Activated naive CD8-positive, alpha-beta T cell treated with anti-CD3 and anti-CD28 coated beads, Interleukin-2, amount 50 U/mL, for 16 hours (primary cell): ENCODE measurements around the gene ACTN1.

Experiments used
- DNase-seq: peaks from one replicate; pipeline ENCODE4 v3.0.0-alpha.2; 2020; ENCODE audit warnings: low read depth, low spot score

Gene ACTN1

DNA sequence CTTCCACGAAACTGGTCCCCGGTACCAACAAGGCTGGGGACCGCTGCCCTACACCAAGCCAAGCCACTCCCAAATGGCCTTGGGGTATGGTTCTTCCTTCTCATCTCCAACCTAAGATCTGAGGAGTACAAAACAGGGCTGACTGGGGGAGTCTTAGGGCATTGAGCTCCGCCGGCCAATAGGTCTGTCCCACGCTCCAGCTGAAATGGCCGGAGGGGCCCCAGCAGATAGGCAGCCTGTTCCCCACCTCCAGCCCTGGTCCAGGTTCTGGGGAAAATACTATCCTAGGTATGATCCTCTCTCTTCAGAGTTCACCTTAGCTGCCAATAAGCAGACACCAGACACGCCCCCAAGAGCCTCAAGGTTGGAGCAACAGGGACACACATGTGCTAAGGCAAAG, 90.2 kb downstream of the ACTN1 start:
- no peak for DNase-seq

DNA sequence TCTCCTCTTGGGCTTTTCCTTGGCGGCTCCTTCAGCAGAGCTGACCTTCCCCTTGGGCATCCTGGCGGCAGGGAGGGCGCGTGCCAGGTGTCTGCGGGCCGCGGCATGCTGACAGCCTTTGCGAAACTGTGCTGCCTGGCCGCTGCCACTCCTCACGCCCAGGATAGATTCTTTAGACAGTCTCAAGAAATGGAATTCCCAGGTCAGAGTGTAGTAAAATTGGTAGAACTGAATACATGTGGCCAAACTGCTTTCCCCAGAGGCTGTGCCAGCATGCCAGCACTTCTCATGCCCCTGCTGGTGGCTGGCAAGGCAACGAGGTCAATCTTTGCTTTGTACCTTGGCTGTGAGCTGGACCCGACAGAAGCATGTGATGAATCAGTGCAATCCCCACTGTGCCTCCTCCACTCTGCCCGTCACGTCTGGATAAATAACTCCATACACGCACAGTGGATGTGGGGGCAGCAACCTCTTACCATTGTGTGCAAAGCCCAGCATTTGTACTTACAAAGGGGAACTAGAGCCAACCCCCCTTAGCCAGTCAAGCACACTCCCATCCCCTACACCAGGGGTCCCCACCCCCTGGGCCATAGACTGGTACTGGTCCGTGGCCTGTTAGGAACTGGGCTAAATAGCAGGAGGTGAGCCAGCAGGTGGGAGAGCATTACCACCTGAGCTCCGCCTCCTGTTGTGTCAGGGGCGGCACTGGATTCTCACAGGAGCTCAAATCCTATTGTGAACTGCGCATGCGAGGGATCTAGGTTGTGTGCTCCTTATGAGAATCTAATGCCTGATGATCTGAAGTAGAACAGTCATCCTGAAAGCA, 90.9 kb downstream of the ACTN1 start:
- DNase-seq: no peak

DNA sequence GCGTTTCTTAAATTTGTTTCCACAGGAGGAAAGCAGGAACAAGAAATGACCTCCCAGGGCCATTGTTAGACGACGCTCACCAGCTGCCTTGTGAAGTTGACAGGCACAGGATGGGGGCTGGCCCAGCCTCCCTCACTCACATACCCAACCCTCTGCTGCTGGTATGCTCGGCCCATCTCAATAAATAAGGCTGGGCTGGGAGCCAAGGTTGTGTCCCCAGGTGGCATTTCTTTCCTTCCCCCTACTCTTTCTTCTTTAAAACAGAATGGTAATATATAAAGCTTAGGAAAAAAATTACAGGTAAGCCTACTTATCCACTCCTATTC, 93.0 kb downstream of the ACTN1 start:
- DNase-seq: no peak

DNA sequence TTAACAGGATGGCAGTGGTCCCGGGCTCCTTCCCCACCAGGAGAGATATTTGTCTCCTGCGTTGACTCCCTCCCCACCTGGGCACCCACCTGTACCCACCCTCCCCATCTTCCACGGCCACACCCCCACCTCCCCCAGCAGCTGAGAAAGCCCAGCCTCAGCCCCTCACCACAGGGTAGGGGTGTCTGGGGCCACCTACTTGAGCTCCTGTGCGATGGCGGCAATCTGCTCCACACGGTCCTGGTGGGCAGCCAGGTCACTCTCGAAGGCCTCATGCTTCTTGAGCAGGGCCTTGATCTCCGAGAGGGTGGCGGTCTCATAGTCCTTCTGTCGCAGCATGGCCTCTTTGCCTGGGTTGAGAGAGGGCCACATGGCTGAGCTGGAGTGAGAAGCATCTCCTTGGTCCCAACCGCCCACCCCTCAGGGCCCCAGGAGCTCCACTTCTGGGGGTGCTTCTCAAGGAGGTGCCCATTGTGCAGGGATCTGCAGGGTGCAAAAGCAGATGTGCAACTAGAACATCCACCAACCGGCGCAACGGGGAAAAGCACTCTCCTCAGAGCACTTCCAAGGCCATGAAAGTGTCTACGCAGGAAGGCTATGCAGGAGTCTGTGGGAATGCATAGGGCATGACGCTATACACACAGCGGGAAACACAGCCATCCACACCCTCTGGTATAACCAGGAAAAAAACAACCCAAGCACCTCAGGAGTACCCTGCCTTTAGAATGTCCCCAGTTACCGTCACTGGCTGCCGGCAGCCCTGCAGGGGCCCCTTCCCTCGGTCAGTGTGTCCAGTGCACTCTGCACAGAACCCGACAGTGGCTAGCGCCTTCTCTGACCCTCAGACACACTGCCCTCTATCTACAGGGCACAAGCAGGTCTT, 93.6 kb downstream of the ACTN1 start:
- no peak for DNase-seq

DNA sequence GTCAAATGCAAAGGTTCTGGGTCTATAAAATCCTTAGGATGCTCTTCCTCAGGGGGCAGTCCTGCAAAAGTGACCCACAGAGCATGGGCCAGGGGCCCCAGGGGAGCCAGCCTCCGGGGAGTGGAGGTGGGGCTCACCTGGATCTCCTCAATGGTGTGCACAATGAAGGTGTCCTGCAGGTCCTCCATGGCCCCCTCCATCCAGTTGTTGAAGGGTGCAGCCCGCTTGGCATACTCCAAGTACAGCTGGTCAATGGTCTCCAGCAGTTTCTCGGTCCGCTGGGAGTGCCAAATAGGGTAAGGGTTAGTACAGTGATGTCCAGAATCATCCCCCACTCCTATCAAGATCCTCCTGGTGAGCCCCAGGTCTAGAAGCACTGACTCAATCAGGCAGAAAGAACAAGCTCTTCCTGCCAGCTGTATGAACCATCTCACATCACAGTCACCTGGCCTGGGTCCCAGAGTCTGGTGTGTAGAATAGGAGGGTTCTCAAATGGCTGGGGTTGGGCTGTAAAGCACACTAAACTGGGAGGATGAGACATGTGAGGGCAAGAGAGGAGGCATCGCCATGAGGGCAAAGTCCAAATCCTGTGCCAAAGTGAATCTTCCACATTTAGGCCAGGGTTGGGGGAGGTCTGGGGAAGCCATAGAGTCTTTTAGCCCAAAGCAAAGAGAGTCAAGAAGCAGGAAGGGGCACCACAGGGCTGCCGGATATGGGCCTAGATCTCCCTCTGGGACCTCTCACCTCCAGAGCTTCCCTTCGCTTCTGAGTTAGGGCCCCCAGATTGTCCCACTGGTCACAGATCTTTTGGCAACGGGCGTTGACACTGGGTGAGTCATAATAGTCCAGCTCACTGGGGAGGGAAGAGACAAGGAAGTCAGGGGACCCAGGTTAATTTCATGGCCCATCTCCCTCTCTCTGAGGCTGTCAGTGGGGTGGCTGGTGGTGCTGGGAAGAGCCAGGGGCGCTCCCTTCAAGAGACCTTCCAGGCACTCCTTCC, 94.8 kb downstream of the ACTN1 start:
- no peak for DNase-seq

DNA sequence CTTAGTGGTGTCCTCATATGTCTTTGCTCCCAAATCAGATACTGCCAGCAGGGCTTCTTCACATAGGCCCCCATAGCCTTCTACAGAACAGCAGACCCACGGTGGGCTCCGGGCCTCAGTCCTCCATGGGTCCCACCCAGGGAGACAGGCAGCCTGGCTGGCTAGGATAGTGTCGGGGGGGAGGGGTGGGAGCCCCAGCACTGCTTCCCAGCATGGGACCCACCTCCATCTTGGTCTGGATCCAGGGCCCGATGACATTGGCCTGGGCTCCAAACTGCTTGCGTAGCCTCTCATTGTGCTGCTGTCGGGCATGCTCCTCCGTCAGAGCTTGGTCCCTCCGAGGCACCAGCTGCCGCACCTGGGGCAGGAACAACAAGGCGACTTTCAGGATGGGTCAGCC, 96.9 kb downstream of the ACTN1 start:
- no peak for DNase-seq

DNA sequence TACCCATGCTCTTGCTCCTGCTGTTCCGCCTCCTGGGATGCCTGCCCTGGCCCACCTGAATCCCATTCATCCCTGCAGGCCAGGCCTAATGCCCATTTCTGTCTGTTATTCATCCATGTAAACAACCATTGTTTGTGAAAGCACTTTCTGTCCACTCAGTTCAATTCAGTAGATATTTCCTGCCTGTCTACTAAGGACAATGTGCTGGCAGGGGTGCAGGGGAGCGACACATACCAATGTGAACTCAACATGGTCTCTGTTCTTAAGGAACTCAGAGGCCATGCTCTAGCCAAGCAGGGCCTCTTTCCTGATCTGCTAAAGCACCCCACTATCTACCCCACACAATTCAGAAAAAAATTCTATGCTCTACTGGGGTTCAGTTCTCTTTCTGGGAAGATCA, 97.7 kb downstream of the ACTN1 start:
- DNase-seq: no peak

DNA sequence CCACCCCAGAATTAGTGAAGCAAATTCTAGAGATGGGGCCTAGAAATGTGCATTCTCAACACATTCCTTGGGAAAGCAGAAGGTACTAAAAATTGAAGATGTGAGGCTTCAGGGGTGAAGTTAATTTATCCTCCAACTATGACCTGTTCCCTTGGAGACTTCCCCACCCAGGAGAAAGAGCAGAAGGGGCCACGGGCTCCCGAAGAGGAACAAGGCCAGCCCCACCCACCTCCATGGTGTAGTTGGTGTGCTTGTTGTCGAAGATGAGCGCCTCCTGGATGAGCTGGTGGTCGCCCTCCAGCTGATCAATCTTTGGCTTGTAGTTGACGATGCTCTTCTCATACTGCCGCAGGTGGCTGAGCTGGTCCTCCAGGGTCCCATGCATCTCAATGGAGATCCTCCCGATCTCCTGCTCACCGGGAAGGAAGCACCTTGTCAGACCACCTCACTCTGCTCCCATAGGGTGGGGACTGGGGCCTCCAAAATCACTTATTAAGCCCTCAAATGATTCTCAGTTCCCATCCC, 98.5 kb downstream of the ACTN1 start:
- no peak for DNase-seq

DNA sequence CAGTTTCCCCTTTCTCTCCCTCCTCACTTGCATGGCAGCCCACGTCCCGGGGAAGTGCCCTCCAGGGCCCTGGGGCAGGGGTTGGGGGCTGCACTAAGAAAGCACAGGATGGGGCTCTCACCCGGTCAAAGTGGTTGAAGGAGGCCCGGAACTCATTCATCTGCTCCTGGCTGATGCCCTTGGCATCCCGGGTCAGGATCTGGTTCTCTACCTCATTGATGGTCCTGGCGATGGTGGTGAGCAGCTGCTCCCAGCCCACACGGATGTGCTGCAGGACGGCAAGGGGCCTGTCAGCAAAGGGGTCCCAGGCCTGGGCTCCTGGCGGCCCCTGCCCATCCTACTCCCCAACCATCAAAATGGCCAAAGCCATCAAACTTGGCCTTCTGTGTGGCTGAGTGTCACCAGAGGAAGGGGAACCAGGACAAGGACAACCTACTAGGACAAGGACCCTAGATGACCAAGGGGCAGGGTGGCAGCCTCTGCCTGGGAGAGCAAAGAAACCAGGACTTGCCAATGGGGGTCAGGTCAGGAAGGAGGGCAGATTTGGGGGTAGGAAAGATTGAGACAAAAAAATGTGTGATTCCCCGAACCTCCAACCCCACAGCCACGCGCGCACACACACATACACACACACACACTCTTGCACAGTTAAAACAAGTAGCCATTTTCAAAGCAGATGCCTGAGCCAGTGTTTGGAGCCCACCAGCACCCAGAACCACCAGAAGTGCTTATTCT, 99.1 kb downstream of the ACTN1 start:
- no peak for DNase-seq

DNA sequence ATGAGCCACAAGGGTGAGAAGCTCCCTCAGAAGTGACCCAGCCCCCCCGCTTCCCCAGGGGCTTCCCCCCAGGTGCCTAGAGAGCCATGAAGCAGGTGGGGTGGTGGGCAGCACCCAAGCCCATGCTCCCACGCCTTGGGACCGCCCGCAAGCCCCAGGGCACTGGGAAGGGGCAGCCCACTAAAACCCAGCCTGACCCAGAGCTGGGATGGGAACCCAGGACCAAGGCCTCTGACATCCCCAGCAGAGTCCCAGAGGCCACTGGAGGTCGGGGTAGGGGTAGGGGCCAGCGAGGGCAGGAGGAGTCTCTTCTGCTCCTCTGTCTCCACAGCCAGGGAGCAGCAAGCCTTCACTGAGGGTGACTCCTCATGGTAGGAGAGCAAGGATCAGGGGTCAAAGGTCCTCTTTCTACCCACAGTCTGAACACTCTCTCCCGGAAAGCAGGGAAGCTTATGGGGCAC, 99.8 kb downstream of the ACTN1 start:
- no peak for DNase-seq

DNA sequence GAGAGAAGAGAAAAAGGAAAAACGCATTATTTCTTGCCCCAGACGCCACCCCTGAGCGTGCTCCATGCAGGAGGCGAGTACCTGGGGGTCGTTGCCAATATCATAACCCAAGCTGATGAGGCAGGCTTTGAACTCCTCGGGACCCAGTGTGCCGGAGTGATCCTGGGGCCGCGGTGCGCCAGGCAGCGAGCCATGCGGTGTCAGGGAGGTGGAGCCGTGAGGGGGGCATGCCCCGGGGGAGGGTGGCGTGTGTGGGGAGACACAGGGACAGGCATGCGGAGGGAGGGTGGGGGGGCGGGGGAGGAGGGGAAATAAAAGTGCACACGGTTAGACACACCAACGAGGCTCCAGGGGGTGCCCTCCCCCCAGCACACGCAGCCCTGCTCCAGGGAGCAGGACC, 100.2 kb downstream of the ACTN1 start:
- DNase-seq: no peak

DNA sequence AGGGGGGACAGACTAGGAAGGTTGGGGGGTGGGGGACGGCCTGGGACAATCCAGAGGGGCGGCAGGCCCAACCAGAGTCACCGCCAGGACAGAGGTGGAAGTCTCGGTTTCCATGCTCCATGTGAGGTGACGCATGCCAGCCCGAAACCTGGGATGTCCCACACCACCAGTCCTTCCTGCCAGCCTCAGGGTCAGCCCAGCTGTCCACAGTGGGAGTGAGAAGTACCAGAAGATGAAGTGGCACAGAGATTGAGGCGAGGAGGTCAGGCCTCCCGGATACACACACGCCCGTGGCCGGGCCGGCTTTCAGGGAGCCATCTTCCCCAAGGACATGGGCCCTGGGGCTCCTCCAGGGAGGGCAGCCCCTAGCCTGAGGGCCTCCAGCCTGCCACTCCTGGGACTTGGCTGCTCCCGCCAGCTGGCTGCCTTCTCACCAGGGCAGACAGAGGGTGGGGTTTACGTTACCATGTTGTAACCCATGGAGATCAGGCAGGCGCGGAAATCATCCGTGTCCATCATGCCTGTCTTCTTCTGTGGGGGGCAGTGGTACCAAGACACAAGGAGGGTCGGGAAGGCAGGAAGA, 101.0 kb downstream of the ACTN1 start:
- no peak for DNase-seq

DNA sequence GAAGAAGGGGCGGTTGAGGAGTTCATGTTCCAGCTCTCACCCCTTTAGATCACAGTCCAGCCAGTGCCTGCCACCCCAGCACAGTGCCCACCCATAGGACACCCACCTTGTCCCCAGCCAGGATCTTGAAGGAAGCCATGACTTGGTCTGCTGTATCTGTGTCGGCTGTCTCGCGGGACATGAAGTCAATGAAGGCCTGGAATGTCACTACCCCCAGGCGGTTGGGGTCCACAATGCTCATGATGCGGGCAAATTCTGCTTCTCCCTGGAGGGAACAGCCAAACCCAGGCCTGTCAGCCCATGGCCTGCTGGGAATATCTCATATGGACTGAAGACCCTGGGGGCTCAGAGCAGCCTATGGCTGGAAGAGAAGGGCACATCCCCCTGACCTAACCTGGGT, 102.1 kb downstream of the ACTN1 start:
- DNase-seq: no peak

DNA sequence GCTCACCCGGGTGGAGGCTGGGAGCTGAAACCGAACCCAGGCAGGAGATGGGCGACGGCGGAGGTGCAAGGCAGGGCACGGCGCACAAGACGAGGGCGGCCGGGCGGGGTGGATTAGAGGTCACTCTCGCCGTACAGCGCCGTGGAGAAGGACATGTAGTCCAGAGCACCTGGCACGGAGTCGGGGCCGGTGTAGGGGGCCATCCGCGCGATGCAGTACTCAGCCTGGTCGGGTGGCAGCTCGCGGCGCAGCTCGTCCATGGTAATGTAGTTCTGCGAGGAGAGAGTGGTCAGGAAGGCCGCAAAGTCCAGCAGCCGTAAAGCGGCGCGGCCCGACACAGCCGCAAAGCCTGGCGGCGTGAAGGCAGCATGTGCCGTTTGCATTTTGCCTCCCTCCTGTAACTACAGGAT, 104.4 kb downstream of the ACTN1 start:
- DNase-seq: no peak

DNA sequence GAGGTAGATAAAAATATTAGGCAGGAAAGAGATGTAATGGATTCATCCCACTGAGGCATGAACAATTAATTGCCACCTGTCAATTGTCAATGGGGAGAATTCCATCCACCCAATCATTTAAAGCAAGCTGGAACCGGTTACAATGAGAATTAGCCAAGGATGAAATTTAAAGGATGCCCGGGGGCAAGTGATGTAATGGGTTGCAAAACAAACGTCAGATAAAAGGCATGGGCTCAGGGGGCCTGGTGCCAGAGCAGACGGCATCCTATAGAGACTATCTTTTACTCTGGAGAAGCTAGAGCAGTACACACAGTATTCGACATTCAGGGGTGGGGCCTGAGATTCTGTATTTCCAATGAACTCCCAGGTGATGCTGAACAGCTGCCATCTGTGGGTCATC, 105.7 kb downstream of the ACTN1 start:
- DNase-seq: no peak

DNA sequence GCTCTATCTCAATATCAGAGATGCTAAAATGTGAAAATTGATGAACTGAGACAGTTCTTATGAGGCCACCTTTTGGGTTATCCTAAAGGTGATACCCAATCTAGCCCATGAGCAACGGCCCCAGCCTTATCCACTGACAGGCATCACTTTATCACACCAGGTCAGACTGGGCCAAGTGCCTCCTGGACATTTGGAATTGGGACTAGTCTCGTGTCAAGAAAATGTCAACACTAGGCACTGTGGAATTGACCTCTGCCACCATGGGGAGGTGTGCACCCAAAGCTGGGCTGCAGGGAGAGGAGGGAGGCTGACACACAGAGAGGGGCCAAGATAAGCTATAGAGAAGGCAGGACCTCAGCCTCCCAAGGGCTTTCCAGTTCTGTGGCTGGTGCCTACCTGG, 107.7 kb downstream of the ACTN1 start:
- no peak for DNase-seq

DNA sequence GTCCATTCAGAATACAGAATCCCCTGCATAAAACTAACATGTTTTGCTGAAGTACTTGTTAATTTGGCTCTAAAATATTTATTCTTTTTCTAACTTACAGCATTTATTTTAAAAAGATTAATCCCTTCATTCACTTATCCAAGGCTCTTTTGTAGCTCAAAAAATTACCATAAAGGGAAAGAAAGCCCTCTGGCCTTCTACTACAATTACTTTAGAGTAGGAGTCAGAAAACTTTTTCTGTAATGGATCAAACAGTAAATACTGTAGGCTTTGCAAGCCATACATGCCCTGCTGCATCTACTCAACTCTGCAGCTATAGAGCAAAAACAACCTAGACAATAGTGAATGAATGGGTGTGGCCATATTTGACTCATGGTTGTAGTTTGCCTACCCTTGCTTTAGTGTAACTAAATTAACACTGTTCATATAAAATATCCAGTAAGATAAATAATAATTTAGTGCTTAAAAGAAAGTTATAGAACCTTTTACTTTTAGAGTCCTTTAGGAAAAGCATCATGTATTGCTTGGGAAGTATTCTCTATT, 112.0 kb downstream of the ACTN1 start:
- DNase-seq: no peak

DNA sequence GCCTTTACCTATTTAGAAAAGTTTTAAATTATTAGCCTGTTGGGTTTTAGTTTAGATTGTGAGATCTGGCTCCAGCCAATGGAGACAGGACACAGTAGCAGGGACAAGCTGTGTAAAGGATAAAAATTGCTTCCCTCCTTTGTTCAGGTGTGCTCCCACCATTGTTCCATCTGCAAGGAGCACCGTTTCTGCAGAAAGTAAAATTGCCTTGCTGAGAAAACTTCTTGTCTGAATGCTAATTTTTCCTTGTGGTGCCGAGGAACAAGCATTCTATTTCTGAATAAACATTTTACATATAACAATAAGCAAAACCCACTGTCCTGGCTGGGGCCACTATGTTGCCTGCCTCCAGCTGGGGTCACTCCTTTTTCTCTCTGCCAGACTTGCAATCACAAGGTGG, 113.6 kb downstream of the ACTN1 start:
- DNase-seq: no peak

DNA sequence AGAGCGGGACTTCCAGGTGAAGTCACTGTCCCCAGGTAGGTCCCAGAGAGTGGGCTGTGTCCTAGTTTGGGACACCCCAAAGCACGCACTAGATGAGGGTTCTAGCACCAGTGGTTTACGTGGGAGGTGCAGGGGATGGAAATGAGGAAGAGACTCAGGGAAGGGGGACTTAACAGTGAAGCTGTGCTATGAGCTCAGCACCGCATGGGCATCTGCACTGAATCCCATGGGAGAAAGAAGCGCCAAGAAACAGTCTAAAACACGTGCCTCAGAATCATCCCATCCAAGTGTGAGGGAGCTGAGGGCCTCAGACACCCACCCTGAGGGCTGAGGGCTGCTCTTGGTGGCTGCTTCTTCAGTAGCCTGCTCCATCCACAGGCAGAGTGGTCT, 114.7 kb downstream of the ACTN1 start:
- no peak for DNase-seq
